HG02870 (cell line): ENCODE results near the gene PHF19.

Experiments
- ATAC-seq: cut with Tn5 transposase; IDR thresholded peaks from one replicate; pipeline ENCODE4 v1.9.1; 2021; ENCODE audit warnings: mild to moderate bottlenecking, moderate library complexity; ENCODE audit not compliant: unreplicated experiment

The PHF19 gene

DNA sequence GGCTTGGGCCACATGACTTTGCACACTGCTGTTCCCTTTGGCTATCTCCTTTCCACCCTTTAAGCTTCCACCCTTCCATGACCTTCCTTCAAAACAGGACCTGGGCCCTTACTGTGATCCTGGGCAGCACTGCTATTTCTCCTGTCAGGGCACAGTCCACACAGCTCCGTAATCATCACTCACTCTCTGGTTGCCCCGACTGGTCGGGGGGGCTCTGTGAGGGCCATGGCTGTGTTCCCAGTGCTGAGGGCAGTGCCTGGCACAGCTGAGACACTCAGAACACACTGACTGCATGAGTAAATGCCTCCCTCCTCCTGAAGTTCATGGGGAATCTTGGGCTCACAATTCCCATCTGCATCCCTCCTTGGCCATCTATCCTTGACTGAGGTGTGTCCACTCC is 37.4 kb upstream of the PHF19 start:
- no peak for ATAC-seq

DNA sequence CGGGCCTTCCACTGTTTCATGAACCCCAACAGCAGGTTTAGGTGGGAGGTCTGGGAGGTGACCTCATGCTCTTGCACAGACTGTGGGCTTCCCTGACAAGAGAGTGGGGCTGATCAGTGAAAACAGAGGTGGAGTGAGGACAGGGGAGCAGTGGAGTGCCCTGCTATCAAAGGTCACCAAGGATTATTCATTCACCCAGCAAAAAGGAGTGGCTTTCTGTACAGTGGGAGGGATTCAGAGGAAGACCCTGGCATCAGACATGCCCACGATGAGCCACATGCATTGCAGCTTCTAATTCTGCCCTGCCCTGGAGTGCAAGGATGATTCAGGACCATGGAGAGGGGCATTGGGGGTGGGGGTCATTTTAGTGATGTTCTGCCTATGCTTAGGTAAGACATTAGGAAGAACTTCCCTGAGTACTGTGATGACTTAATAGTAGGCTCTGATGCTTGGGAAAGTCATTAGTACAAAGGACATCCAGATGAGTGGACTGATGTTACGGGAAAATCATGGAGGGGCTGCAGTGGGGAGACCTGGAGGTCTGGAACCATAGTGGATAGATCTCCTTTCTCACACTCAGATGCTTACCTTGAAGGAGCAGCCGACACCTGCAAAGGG is 36.8 kb upstream of the PHF19 start:
- no peak for ATAC-seq

DNA sequence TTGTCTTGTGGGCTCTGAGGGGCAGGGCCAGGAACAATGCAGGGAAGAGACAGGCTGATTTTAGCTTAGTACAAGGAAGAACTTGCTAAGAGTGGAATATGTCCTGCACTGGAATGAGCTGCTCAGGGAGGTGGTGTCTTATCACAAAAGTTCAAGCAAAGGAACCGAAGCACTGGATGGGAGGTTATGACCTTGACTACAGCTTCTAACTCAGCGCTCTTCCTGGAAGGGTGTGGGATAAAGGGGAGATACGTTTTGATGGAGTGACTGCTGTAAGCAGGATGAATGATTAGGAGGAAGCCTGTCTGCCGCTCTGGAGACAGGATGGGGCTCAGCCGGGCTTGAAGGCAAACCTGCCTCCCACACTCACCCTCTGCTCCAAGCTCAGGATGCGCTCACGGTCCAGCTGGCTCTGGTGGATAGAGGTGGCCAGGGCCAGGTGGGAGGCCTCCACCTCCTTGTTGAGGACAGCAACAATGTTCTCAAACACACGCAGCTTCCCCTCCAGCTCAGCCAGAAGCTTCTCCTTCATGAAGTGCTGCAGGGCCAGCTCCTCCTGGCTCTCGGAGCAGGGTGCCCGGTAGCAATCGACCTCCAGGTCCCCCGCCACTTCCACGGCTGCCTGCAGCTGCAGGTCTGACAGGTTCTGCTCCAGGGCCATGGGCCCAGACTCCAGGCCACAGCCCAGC is 36.1 kb upstream of the PHF19 start:
- ATAC-seq: no peak

DNA sequence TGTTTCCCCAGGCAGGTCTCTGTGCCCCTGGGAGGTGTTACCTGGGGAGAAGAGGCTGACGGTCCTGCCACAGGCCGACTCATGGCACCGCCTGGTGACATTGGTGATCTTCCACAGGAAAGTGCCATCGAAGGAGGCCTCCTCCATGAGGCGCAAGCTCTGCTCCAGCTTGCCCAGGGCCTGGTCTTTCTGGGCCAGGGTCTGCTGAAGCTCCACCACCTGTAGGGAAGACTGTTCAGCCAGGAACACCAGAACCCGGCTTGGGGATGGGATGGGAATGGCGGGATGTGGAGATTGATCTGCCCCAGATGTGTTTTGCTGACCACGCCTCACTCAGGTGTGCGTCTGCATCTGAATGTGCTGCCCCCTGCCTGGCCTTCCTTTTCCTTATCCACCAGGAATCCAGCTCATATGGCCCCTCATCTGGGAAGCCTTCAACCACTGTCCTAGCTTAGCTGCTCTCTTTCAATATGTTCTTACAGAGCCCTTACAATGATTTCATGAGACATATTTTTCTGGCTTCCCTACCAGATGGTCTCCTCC is 34.4 kb upstream of the PHF19 start:
- ATAC-seq: no peak

DNA sequence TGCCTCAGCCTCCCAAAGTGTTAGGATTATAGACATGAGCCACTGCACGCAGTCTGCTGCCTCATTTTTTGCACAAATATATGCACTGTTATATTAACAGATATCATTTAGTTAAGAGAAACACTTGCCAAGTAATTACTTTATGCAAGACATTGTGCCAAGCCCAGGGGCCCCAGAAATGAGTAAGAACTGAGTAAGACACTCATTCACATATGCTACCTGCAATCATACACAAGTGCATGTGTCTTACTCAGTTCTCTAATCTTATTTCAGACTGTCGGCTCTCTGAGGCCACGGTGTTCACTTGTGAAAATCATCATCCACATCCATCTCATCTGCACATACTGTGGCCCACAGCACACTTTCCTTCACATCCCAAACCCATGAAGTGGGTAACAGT is 33.7 kb upstream of the PHF19 start:
- no peak for ATAC-seq

DNA sequence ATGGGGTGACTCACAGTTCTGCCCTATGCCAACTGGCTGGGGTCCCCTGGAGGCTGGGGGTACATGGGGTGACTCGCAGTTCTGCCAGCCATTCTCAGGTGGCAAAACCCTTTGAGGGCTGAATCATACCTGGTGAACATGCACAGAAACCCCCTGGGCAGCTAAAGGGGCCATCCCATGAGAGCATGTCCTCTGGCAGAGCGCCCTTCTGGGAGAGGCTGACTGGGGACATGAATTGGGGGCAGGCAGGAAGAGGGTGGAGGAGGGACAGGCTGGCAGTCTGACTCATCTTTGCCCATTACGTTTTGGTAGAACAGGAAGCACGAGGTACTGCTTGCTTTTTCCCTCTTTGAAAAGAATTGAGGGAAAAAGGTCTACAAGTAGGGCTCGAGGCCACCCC is 32.9 kb upstream of the PHF19 start:
- ATAC-seq: no peak

DNA sequence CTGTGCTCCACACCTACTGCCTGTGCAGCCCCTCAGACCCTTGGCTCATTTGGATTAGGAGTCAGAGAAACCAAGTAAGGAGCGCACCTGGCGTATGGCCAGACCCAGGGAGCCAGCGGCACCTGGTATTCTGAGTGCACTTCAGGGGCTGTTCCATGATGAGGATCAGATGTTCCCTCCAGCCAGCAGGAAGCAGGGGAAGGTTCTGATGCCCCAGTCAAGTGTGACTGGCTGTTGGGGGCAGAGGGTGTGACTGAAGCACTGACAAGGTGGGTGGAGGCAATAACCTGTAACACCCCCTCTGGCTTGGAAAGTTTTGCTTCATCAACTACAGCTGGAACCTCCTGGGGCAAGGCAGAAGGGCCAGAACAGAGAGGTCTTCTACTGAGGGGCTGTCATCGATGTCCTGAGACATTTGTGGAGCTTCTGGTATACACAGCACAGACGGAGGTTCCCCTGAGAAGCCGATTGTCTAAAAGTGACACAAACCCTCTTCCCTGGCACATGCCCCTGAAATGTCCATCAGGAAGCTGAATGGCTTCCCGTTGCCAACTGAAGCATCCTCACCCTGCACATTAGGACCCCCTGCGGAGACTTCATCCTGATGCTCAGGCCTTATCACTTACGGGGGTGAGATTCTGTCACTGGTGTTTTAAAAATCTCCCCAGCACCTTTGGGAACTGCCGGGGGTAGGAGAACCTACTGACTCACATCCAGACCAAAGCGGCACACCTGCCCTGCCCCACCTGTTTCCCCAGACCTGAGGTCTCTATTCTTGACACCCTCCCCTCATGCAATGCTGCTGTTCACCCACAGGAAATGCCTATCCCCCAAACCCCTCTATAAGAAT is 28.6 kb upstream of the PHF19 start:
- ATAC-seq: no peak

DNA sequence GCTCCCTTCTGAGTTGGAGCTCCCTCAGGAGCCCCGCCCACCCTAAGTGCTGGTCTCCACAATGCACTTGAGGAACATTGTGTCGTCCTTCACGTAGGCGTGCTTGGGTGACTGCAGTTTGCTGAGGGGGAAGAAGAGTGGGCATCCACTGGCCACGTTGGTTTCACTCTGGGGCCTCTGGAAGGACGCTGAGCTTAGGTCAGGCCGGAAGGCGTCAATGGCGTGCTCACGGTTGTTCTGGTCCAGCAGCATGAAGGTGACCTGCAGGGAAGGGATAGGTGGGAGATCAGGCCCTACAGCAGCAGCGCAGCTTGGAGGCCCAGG is 28.0 kb upstream of the PHF19 start:
- ATAC-seq: no peak

DNA sequence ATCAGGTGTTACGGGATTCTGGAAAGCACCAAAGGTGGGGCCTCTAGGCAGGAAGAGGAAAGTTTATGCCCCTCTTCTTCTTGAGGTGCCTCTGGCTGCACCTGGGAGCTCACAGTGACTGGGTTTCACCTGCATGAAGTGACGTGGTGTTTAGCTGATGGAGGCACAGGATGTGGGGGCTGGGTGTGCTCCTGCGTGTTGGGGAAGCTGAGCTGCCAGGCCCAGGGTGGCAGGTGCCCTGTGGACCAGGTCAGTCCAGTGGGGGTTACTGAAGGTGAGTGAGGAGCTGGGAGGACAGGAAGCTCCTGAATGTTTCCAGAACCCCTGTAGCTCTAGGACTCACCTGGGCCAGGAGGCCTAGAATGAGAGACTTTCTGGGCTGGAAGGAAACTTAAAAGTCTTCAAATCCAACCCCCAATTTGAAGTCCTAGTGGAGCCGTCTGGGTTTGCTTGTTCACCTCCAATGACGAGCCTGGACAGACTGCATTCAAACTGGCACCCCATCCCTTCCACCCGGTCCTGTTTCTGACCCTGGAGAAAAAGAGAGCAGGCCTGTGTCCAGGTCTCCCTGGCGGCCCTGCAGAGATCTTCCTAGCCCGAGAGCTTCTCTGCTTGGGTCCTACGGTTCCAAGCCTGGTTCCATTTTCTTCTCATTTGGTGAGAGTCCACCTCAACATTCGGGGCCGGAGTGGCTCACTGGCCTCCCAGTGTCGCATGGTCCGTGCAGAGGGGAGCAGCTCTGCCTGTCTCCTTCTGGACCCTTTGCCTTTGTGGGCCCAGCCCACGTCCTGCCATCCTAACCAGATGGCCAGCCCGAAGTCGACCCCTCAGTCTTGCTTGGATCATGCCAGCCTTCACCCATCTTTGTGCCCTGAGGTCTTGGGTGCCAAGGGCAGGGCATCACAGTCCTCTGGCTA is 27.3 kb upstream of the PHF19 start:
- ATAC-seq: no peak

DNA sequence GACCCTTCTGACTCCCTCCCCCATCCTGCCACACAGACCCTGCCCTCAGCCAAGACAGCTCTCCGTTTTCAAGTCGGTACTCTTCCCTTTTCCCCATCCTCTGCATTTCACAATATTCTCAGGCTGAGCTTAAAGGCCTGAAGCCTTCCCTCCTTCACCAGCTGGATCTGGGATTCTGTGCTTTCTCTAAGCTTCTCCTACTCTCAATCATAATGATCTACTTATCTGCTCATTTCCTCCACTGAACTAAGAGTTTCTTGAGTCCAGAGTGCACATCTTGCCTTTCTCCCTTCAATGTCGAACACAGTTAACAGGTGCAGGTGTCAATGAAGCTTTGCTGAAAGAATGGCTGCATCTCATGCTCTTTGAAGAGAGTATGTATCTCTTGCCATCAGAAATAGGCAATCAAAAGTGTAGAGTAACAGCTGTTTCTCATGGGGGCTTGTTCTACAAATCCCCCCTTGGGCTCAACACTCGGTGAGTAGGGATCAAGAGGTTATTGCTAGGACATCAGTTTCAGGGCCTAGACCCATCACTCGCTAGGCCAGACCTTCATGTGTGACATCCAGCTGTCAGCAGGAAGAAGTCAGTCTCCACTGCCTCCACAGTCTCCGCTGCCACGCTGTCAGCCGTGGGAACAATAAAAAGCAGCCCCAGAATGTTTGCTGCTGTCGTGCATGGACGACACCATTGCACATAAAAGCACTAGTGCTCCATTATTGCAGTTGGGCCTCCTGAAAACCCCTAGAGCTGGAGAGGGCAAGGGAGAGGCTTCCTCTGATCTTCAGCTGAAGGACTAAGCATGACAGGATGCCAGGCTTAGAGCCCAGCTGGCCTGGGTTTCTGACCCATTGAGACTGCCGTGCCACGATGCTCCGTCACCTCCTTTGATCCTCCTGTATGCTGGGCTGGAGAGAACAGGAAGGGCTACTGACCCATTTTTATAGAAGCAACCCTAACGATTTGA is 25.9 kb upstream of the PHF19 start:
- ATAC-seq: no peak

DNA sequence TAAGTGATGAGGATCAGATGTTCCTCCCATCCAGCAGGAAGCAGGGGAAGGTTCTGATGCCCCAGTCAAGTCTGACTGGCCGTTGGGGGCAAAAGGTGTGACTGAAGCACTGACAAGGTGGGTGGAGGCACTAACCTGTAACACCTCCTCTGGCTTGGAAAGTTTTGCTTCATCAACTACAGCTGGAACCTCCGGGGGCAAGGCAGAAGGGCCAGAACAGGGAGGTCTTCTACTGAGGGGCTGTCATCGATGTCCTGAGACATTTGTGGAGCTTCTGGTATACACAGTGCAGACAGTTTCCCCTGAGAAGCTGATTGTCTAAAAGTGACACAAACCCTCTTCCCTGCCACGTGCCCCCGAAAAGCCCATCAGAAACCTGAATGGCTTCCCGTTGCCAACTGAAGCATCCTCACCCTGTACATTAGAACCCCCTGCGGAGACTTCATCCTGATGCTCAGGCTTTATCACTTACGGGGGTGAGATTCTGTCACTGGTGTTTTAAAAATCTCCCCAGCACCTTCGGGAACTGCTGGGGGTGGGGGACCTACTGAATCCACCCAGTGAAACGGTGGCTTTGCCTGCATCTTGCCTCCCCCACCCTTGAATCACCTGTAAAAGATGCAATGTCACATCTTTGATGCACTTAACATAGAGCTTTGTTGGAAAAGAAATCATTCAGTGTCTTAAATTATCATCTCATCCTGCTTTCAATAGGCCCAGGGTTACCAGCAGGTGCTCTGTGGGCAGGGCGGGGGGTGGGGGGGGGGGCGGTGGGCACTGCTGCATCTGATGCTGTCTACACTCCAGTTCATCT is 25.0 kb upstream of the PHF19 start:
- ATAC-seq: no peak

DNA sequence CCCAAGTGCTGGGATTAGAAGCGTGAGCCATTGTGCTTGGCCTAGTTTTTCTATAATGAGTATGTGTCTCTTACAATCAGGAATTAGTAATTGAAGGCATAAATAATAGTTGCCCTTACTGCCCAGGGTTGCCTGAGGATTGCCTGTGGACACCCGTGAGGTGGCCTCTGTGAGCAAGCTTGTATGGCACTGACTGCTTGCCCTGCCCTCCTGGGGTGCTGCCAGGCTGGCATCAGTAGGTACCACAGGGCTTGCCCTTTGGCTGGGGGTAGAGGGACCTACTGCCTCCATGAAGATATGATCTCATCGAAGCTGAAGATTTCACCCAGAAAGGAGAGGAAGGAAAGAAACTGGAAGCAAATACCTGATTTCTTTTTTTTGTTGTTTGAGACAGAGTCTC is 23.8 kb upstream of the PHF19 start:
- ATAC-seq: no peak

DNA sequence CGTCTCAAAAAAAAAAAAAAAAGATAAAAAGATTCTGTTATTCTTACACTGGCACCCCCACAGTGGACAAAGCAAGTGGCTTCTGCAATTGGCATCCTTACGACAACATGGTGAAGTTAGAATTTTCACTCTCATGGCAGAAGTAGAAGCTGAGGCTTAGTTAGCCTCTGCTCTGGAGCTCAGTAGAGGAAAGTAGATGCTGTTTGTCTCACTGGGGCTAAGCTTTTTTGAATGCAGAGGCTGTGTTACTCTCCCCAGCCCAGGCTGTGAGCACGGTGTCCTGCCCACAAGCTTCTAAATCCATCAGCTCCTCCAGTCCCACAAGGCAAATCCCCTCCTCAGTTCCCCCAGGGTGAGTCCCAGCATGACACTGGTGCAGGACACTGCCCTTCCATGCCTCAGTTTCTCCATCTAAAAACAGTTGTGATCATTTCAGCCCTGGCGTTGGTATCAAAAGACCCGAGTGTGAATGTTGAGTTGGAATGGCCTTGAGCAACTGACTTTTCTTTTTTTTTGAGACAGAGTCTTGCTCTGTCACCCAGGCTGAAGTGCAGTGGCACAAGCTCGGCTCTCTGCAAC is 22.6 kb upstream of the PHF19 start:
- ATAC-seq: no peak

DNA sequence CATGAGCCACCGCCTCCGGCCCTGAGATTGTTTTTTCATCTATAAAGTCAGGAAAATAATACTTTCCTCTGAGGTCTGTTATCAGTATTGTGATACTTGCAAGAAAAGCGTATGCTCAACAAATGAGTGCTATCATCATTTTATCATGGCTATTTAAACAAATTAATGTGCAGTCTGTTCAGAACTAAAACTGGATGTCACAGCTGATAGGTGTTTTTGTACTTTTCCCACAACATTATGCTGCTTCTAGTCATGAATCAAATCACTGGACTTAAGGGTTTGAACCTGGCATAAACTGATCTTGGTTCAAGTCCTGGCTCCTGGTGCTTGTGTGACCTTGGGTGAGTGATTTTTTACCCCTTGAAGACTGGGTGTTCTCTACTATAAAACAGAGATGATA is 21.4 kb upstream of the PHF19 start:
- ATAC-seq: no peak

DNA sequence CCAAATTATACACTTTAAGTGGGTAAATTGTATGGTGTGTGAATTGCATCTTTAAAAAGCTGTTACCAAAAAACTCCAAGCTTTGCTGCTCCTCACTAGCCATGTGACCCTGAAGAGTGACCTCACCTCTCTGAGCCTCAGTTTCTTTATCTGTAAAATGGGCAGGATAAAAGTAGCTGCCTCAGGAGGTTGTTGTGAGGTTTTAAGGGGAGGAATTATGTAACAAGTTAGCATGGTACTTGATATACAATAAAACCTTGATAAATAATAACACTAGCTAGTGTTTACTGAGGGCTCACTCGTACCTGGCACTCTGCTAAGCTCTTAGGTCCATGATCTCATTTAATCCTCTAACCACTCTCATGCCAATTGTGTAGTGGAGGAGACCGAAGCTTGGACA is 19.0 kb upstream of the PHF19 start:
- ATAC-seq: no peak

DNA sequence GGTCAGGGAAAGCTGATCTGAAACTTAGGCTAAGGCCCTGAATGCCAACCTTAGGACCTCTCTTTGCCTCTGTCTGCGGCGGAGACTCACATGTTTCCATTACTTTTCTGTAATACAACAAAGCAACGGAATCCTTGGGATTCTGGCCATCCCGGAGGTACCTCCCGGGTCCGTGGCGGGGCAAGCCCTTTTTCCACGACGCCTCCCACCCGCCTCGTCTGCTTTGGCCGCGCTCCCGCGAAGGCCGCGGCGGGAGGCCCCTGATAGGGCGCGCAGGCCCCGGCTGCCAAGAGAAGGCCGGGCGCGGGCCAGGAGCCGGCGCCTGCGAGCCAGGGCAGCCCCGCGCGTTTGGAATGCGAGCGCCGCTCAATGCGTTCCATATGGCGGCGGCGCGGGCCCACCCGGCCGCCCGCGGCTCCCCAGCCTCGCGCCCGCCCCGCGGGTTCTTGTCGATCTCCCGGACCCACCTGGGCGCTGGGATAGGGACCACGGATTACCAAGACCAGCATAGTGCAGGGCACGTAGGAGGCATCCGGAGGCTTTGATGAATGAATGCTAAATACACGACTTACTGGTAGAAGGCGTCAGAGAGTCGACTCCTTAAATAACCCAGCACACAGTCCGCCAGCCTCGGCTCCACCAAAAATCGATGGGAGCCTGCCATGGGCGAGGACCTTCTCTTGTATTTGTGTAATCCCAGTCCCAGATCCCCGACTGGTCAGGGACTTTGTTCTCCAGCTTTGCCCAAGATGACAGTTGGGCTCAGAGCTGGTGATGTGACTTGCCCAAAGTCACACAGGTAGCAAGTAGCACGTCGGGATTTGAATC is 17.5 kb upstream of the PHF19 start:
- ATAC-seq: no peak

DNA sequence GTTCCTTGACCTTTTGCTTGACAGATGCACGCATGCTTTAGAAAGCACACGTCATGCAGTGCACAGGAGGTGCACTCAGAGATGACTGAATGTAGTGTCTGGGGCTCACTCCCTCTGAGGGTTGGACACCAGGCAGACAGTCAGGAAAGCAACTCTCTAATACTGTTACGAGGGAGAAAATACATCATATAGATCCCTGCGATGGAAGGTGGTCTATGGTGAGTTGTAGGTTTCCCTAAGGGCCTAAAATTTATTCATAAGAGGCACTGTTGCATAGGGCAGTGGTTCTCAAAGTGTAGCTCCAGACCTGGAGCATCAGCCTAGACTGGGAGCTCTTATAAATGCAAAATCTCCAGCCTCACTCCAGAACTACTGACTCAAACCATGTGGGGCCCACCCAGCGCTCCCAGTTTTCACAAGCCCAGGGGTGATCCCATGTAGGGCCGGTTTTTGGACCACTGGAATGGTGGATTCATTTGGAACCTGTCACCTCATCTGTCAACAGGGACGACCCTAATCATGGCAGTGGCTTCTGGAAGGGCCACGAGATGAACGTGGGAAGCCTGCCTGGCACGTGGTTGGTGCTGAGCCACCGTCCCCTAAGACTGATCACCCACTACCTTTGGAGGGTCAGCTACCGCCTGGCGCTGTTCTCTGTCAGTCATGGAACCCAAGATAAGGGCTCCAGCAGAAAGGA is 16.8 kb upstream of the PHF19 start:
- no peak for ATAC-seq
